Activated CD4-positive, alpha-beta T cell treated with anti-CD3 and anti-CD28 coated beads, Interleukin-2, amount 10 ng/mL, durations not matched to agents 7 days and 5 days (primary cell): ENCODE results near the gene NKAIN4. TPM values are rescaled to one million over a fixed set of nuclear protein-coding genes. Genes with fewer than 3 reads are reported as not detected.

Experiments
- CTCF ChIA-PET: fragments of 350-600 bp; sonication (Branson Sonifier 250); formaldehyde crosslinking; loops from one replicate; lab custom pipeline; 2021; ENCODE audit warnings: antibody characterized with exemption; lab: Charles Lee
- POLR2A ChIA-PET: fragments of 350-600 bp; sonication (Branson Sonifier 250); formaldehyde crosslinking; loops from one replicate; lab custom pipeline; 2021; ENCODE audit warnings: antibody characterized with exemption; lab: Charles Lee
- DNase-seq: peaks from one replicate; pipeline ENCODE4 v3.0.0-alpha.2; 2020
- H3K27ac Mint-ChIP-seq: one replicate; pipeline ENCODE4 v1.8.0; 2021; ENCODE audit warnings: mild to moderate bottlenecking, moderate library complexity, mixed read lengths
- H3K27me3 Mint-ChIP-seq: one replicate; pipeline ENCODE4 v1.8.0; 2021; ENCODE audit warnings: mixed read lengths
- H3K36me3 Mint-ChIP-seq: one replicate; pipeline ENCODE4 v1.8.0; 2021; ENCODE audit warnings: low read depth, mixed read lengths
- H3K4me1 Mint-ChIP-seq: one replicate; pipeline ENCODE4 v1.8.0; 2021; ENCODE audit warnings: mixed read lengths
- H3K4me3 Mint-ChIP-seq: one replicate; pipeline ENCODE4 v1.8.0; 2021; ENCODE audit warnings: mild to moderate bottlenecking, moderate library complexity, mixed read lengths
- H3K9me3 Mint-ChIP-seq: one replicate; pipeline ENCODE4 v1.8.0; 2021; ENCODE audit warnings: mixed read lengths
- total RNA-seq, 2 experiments: library from RNA; stranded (reverse); gene quantifications; one replicate each; pipeline ENCODE4 v1.2.3, GENCODE V29; 2021

Gene NKAIN4
- total RNA-seq, 2 experiments from 2014 or later, result not detected

DNA sequence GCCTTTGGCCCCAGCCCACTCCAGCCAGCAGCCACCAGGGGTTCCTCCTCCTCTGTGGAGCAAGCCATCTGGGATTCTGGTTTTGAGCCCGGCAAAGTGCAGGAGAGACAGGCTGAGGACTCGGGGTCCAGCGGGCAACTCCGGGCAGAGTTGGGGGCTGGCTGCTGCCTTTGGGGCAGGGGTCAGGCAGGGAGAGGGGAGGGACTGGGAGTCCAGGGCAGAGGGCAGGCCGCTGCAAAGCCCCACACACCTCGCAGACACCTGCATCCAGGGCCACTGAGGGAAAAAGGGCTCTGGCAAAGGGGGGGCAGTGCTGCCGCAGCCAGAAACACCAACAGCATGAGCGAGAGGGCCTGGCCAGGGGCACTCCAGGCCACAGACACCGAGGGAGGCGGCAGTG lies 9.8 kb downstream of the NKAIN4 start:
- CTCF ChIA-PET, result interaction anchor here (1.2 kb wide), 1 partner anchor 29 kb away, joined by 3 read pairs; no protein-coding TSS in a partner anchor
- Mint-ChIP-seq H3K4me3 (no peak overlapping the region), H3K36me3 (no peaks in the 10 kb centered on the region), H3K27me3 (no peaks in the 10 kb centered on the region), H3K4me1 (no peaks in the 10 kb centered on the region), H3K9me3 (no peaks in the 10 kb centered on the region), H3K27ac (no peak overlapping the region)
- no peak for DNase-seq
- POLR2A ChIA-PET, result no interaction called here

DNA sequence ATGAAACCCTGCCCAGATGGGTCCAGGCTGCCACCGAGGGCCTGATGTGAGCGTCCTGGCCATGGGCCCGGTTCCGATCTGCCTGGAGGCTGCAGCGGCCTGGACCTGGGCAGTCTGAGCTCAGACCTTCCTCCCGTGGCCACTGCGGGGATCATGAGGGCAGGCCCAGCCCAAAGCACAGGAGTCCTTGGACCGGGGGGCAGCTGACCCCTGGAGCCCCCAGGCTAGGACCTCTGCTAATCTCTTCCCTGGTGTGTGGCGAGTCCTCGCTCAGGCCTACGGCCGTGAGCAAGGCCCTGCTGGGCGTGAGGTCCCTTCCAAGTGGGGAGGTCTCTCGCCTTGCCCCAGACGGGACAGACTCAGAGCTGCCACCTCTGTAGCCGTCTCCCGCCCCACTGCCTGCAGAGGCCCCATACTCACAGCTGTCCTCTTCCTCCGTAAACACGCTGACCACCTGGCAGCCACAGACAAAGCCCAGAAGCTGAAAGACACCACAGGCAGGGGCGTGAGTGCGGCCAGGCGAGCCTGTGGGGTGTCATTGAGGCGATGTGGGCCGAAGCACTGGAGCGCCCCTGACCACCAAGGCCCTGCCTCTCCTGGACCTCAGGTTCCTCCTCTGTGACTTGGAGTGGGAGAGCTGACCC lies 10.5 kb downstream of the NKAIN4 start:
- Mint-ChIP-seq H3K27ac (no peak overlapping the region), H3K36me3 (no peaks in the 10 kb centered on the region), H3K4me3 (no peak overlapping the region), H3K9me3 (no peaks in the 10 kb centered on the region), H3K4me1 (no peaks in the 10 kb centered on the region), H3K27me3 (no peaks in the 10 kb centered on the region)
- ChIA-PET CTCF (no interaction called here), POLR2A (no interaction called here)
- DNase-seq, result no peak

DNA sequence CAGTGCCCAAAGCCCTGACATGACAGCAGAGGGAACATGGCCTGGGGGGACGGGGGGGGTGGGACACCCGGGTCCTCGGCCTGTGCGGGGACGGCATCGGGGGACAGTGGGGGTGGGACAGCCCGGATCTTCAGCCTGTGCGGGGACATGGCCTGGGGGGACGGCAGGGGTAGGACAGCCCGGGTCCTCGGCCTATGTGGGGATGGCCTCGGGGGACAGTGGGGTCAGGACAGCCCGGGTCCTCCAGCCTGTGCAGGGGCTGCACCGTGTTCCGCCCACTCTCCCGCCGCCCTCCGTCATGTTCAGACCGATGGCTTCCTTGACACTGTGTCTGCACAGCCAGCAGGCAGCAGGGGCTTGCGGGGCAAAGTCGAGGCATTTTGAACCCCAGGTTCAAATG lies 11.5 kb downstream of the NKAIN4 start:
- H3K27ac Mint-ChIP-seq, result no peak overlapping the region
- no peak for DNase-seq
- ChIA-PET CTCF (interaction anchor here (0.6 kb wide), 1 partner anchor 19 kb away, joined by 3 read pairs; no protein-coding TSS in a partner anchor), POLR2A (no interaction called here)
- H3K27me3 Mint-ChIP-seq, result no peaks in the 10 kb centered on the region
- no peaks in the 10 kb centered on the region for H3K36me3 Mint-ChIP-seq
- no peak overlapping the region for H3K4me3 Mint-ChIP-seq
- no peaks in the 10 kb centered on the region for H3K9me3 Mint-ChIP-seq
- no peaks in the 10 kb centered on the region for H3K4me1 Mint-ChIP-seq

DNA sequence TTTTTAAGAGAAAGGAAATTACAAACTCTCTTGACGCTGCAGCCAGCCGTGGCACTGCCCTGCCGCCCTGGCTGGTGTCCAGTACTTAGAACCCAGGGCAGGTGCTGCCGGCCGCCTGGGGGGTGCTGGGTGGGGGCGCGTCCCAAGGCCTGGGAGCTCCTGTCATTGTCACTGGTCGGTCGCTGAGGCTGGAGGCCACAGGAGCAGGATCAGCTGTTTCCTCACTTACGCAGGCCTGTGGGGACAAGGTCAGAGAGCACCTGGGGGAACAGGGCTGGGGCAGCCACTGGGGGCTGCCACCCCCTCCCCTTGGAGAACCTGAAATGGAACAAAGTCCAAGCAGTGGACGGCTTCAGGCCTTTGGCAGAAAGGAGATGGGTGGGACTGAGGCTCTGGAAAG lies 13.0 kb downstream of the NKAIN4 start:
- Mint-ChIP-seq H3K9me3 (no peaks in the 10 kb centered on the region), H3K4me1 (no peaks in the 10 kb centered on the region), H3K27me3 (no peaks in the 10 kb centered on the region), H3K27ac (no peak overlapping the region), H3K4me3 (no peak overlapping the region), H3K36me3 (no peaks in the 10 kb centered on the region)
- POLR2A ChIA-PET, result no interaction called here
- CTCF ChIA-PET, result no interaction called here
- DNase-seq, result no peak

DNA sequence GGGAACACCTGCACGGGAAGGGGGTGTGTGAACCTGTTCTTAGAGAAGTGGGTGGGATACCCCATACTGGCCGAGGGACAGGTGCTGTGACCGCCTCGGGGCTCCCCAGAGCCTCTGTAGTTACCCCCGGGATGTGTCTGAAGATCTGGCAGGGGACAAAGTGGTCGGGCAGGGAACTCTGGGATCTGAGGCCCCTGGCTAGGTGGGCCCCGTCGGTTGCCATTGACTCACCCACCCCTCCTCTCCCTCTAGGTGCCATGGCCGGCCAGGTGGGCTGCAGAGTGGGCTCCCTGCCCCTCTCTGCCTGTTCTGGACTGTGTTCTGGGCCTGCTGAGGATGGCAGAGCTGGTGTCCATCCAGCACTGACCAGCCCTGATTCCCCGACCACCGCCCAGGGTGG lies 14.3 kb downstream of the NKAIN4 start:
- Mint-ChIP-seq H3K9me3 (no peaks in the 10 kb centered on the region), H3K4me1 (no peaks in the 10 kb centered on the region), H3K27me3 (no peaks in the 10 kb centered on the region), H3K27ac (no peak overlapping the region), H3K4me3 (no peak overlapping the region), H3K36me3 (no peaks in the 10 kb centered on the region)
- CTCF ChIA-PET, result no interaction called here
- DNase-seq, result no peak
- POLR2A ChIA-PET, result no interaction called here

DNA sequence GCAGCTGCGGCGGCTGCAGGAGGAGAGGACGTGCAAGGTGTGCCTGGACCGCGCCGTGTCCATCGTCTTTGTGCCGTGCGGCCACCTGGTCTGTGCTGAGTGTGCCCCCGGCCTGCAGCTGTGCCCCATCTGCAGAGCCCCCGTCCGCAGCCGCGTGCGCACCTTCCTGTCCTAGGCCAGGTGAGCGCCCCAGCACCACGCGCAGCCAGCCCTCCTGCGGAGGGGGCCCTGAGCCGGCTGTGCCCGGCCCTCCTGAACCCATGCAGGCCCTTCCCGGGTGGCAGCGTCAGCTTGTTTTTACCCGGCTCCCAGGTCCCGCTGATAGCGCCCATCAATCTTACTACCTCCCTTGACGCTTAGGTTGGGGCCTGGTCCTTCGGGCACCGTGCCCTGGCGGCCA lies 14.8 kb downstream of the NKAIN4 start:
- CTCF ChIA-PET, result interaction anchor here (0.8 kb wide), 1 partner anchor 19 kb away, joined by 3 read pairs; no protein-coding TSS in a partner anchor
- POLR2A ChIA-PET, result no interaction called here
- Mint-ChIP-seq H3K36me3 (no peaks in the 10 kb centered on the region), H3K27me3 (no peaks in the 10 kb centered on the region), H3K4me3 (no peak overlapping the region), H3K9me3 (no peaks in the 10 kb centered on the region), H3K4me1 (no peaks in the 10 kb centered on the region), H3K27ac (no peak overlapping the region)
- DNase-seq, result no peak

DNA sequence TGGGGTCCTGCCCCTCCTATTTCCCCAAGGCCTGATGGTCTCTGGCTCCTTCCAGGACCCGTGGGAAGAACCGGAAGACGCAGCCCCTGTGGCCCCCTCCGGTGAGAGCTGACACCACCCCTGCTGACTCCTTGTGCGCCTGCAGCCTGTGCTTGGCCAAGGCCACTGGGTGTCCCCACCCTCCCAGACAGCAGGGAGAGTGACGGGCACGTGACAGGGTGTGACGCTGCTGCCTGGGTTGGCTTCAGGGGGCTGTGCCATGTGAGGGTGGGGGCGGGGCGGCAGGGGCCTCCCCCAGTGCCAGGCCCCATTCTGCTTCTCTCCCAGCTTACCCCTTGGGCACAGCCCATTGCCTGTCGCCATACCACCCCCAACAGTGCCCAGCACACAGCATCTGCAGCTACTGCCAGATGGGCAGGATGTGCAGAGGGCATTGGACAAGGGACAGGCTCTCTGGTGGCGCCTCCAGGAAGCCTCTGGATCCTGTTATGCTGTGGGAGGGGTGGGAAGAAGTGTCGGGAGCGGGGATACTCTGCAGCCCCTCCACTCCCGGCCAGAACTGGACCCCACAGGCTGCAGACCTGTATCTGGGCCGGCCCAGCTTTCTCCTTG lies 15.6 kb downstream of the NKAIN4 start:
- ChIA-PET CTCF (interaction anchor here (0.8 kb wide), 1 partner anchor 18 kb away, joined by 3 read pairs; no protein-coding TSS in a partner anchor), POLR2A (no interaction called here)
- Mint-ChIP-seq H3K36me3 (no peaks in the 10 kb centered on the region), H3K4me3 (no peak overlapping the region), H3K27ac (no peak overlapping the region), H3K27me3 (no peaks in the 10 kb centered on the region), H3K9me3 (no peaks in the 10 kb centered on the region), H3K4me1 (no peaks in the 10 kb centered on the region)
- no peak for DNase-seq

DNA sequence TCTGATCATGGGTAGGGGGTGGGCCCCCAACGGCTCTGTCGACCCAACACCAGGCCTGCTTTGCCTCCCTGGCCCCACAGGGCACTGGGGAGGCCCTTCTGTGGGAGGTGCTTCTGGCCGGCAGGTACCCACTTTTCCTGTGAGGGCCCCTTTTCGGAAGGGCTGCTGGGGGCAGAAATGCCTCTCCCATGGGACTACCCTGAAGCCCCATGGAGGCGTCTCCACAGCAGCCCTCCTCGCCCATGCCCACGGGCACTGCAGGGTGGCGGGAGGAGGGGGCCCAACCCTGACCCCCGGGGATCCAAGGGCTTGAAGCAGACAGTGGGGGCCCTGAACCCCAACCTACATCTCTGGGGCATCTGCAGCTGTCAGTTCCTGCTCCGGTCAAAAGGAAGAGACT lies 16.2 kb downstream of the NKAIN4 start:
- H3K9me3 Mint-ChIP-seq, result no peaks in the 10 kb centered on the region
- H3K27ac Mint-ChIP-seq, result no peak overlapping the region
- no peak for DNase-seq
- ChIA-PET CTCF (no interaction called here), POLR2A (no interaction called here)
- H3K4me1 Mint-ChIP-seq, result no peaks in the 10 kb centered on the region
- no peaks in the 10 kb centered on the region for H3K36me3 Mint-ChIP-seq
- H3K27me3 Mint-ChIP-seq, result peaks cover under 1% of the 10 kb centered on the region
- H3K4me3 Mint-ChIP-seq, result no peak overlapping the region

DNA sequence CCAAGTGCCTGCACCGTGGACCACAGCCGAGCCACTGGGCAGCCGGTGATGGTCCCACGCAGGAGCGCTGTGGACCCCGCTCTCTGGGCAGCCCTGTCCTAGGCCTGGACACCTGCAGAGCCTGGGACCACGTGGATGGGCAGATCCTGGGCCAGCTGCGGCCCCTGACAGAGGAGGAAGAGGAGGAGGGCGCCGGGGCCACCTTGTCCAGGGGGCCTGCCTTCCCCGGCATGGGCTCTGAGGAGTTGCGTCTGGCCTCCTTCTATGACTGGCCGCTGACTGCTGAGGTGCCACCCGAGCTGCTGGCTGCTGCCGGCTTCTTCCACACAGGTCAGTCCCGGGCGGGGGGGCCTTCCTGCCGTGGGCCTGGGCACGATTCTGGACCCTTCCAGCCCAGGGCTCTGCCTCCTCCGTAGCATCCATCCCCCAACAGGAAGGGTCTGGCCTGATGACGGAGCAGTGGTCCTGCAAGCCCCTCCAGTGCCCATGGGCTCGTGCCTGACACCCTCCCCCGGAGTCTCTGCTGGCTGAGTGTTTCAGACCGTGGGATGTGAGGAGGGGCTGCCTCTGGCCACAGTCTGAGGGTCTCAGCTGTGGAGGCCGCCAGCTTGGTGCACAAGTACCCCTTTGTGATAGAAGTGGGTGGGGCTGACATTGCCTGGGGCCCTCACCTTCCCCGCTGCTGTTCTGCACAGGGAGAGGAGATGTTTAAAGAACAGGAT lies 18.0 kb downstream of the NKAIN4 start:
- Mint-ChIP-seq H3K9me3 (no peaks in the 10 kb centered on the region), H3K36me3 (no peaks in the 10 kb centered on the region), H3K4me3 (no peak overlapping the region), H3K4me1 (no peaks in the 10 kb centered on the region), H3K27me3 (peaks cover 10% of the 10 kb centered on the region), H3K27ac (no peak overlapping the region)
- DNase-seq, result no peak
- ChIA-PET POLR2A (no interaction called here), CTCF (no interaction called here)

DNA sequence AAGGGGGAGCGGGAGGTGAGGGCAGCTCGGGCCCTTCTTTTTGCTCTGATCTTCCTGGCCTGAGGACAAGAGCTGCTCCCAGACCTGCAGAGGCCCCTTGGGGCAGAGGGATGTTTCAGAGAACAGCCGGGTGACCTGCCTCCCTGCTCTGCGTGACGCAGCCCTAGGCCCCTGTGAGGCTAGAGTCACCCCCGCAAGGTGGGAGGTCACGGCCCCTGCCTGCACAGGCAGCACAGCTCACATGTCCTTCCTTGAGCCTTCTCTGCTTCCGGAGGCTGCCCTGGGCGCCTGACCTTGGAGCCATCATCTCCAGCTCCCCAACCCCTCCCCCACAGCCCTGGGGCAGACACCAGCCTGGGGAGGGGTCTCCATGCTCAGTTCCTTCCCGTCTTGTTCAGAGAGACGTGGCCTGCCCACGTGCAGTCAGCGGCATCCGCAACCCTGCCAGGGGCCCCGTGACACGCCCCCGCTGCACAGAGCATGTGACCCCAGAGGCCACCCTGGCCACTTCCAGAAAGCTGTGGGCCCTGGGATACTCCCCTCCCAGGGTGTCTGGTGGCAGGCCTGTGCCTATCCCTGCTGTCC lies 18.8 kb downstream of the NKAIN4 start, which contains the start of gene BIRC7:
TSS of gene BIRC7 (plus strand) at position 507 of the 585 bp plus-strand sequence. CDS start 192 bp downstream, outside the sequence.
- POLR2A ChIA-PET, result no interaction called here
- Mint-ChIP-seq H3K4me1 (no peaks in the 10 kb centered on the region), H3K4me3 (no peak within 1 kb of the TSS), H3K36me3 (no peaks in the 10 kb centered on the region), H3K9me3 (no peaks in the 10 kb centered on the region), H3K27ac (no peak within 1 kb of the TSS), H3K27me3 (peaks cover 15% of the 10 kb centered on the region)
- CTCF ChIA-PET, result interaction anchor here (2.1 kb wide), 1 partner anchor 12 kb away, joined by 8 read pairs; no protein-coding TSS in a partner anchor
- no peak for DNase-seq

DNA sequence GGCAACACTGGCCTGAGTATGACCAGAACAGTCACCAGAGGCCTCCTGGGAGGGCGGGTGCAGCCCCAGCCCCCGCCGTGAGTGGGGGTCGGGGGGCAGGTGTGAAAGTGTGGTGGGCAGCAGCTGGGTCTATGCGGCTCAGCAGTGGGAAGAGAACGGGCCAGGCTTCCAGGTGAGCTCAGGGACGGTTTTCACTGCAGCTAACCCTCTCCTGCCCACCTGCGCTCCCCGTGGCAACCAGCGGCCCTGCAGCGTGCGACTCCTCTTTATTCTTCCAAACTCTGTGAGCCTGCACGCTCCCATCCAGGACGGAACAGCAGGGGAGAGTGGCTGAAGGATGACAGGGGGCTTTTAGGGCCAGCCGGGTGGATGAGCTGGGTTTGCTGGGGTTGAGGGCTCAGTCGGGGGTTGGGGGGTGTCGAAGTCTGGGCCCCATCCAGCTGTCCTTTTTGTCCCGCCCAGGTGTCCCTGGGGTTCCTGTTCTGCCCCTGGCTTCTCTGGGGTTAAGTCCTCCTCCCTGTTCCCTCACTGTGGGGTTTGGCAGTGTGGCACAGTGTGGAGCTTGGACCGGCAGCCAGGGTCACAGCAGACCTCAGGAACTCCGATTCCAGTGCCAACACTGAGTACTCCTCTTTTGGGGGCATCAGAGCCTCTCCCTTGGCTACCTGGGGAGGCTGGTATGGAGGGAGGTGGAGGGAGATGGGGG lies 19.4 kb downstream of the NKAIN4 start:
- H3K27me3 Mint-ChIP-seq, result peaks cover 20% of the 10 kb centered on the region
- no peaks in the 10 kb centered on the region for H3K4me1 Mint-ChIP-seq
- H3K27ac Mint-ChIP-seq, result no peak overlapping the region
- H3K36me3 Mint-ChIP-seq, result no peaks in the 10 kb centered on the region
- POLR2A ChIA-PET, result no interaction called here
- H3K4me3 Mint-ChIP-seq, result no peak overlapping the region
- CTCF ChIA-PET, result interaction anchor here (2.1 kb wide), 1 partner anchor 12 kb away, joined by 8 read pairs; no protein-coding TSS in a partner anchor
- H3K9me3 Mint-ChIP-seq, result no peaks in the 10 kb centered on the region
- no peak for DNase-seq

DNA sequence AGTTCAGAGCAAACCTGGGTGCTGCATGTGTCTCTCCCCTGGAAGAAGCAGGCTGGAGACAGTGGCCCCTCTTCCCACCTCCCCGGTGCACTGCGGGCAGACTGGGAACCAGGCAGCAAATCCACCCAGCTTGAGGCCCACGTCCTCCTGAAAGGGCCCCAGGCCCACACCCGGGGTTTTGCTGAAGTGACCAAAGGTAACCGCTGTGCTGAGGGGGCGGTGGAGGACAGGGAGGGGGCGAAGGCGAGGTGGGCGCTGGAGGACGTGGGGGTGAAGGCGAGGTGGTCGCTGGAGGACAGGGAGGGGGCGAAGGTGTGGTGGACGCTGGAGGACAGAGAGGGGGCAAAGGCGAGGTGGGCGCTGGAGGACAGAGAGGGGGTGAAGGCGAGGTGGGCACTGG lies 20.3 kb downstream of the NKAIN4 start:
- Mint-ChIP-seq H3K4me3 (no peak overlapping the region), H3K9me3 (no peaks in the 10 kb centered on the region), H3K4me1 (no peaks in the 10 kb centered on the region), H3K27ac (no peak overlapping the region), H3K27me3 (peaks cover 28% of the 10 kb centered on the region), H3K36me3 (no peaks in the 10 kb centered on the region)
- POLR2A ChIA-PET, result no interaction called here
- CTCF ChIA-PET, result interaction anchor here (0.7 to 2.1 kb wide), 3 partner anchors 11 to 35 kb away, joined by 3 to 8 read pairs (median 3); no protein-coding TSS in a partner anchor
- no peak for DNase-seq
